Stimulated activated CD8-positive, alpha-beta memory T cell treated with anti-CD3 and anti-CD28 coated beads, Interleukin-2, amount 100 ng/mL, for 1 hour (primary cell): ENCODE results near the gene RIMS4.

Source experiments
- DNase-seq, 2 donors: peaks; one replicate each; pipeline ENCODE4 v3.0.0-alpha.2; 2020; ENCODE audit warnings: low read depth in 2 of 2

The RIMS4 gene

GRCh38 chr20:44742304-44743079 lies 67.9 kb downstream of the RIMS4 start:
- no peak for DNase-seq

- DNase-seq = no peak
Observed at GRCh38 chr20:44739942-44740341, 70.4 kb downstream of the RIMS4 start.

- DNase-seq = no peak
Observed at GRCh38 chr20:44738813-44739477, 71.4 kb downstream of the RIMS4 start.

- DNase-seq = no peak
Observed at GRCh38 chr20:44737116-44737515, 73.2 kb downstream of the RIMS4 start.

GRCh38 chr20:44736170-44737021 lies 74.0 kb downstream of the RIMS4 start:
- no peak for DNase-seq

- DNase-seq = no peak
Observed at GRCh38 chr20:44735816-44736169, 74.6 kb downstream of the RIMS4 start.

GRCh38 chr20:44734938-44735337 lies 75.4 kb downstream of the RIMS4 start:
- DNase-seq = no peak

- peak in 1 of 2 donors; percentile 26 for DNase-seq
Observed at GRCh38 chr20:44733341-44734069, 76.8 kb downstream of the RIMS4 start.

GRCh38 chr20:44732327-44732726 lies 78.0 kb downstream of the RIMS4 start:
- DNase-seq = no peak

GRCh38 chr20:44731657-44732056 lies 78.7 kb downstream of the RIMS4 start:
- DNase-seq = no peak

- no peak for DNase-seq
Observed at GRCh38 chr20:44730441-44730840, 79.9 kb downstream of the RIMS4 start.

- DNase-seq = no peak
Observed at GRCh38 chr20:44728801-44729443, 81.4 kb downstream of the RIMS4 start.

- no peak for DNase-seq
Observed at GRCh38 chr20:44727651-44728050, 82.7 kb downstream of the RIMS4 start.

- no peak for DNase-seq
Observed at GRCh38 chr20:44727039-44727438, 83.3 kb downstream of the RIMS4 start.

- DNase-seq = no peak
Observed at GRCh38 chr20:44725837-44726236, 84.5 kb downstream of the RIMS4 start.

GRCh38 chr20:44724423-44725091 lies 85.8 kb downstream of the RIMS4 start:
- DNase-seq = no peak

GRCh38 chr20:44723798-44724362 lies 86.5 kb downstream of the RIMS4 start:
- no peak for DNase-seq

- DNase-seq = no peak
Observed at GRCh38 chr20:44723391-44723790, 87.0 kb downstream of the RIMS4 start.

GRCh38 chr20:44722990-44723389 lies 87.4 kb downstream of the RIMS4 start:
- no peak for DNase-seq

- DNase-seq = no peak
Observed at GRCh38 chr20:44721785-44722054, 88.6 kb downstream of the RIMS4 start.
